Glomerular visceral epithelial cell (primary cell): ENCODE results near the gene TBKBP1.
"Not testable (repeated sequence)": the region's sequence is repeated elsewhere in the genome, so short reads cannot be mapped to it uniquely, and the experiment has no call there.

Experiments used
- DNase-seq: peaks from one replicate; pipeline ENCODE4 v3.0.0-alpha.2; 2016; ENCODE audit errors: extremely low spot score

The TBKBP1 gene

GRCh38 chr17:47731396-47731795 lies 37.4 kb downstream of the TBKBP1 start:
- no peak for DNase-seq

GRCh38 chr17:47732399-47733046 lies 38.6 kb downstream of the TBKBP1 start:
- DNase-seq, result no peak

GRCh38 chr17:47733047-47733673 lies 39.2 kb downstream of the TBKBP1 start, which contains the start of gene TBX21:
TSS of gene TBX21 (plus strand) at chr17:47733236. CDS start at chr17:47733455, 219 bp downstream.
- DNase-seq, result no peak

- DNase-seq, result no peak
Observed at GRCh38 chr17:47733674-47734410, 39.9 kb downstream of the TBKBP1 start.

GRCh38 chr17:47735139-47735464 lies 41.1 kb downstream of the TBKBP1 start:
- no peak for DNase-seq

GRCh38 chr17:47735536-47736011 lies 41.6 kb downstream of the TBKBP1 start:
- no peak for DNase-seq

- DNase-seq, result no peak
Observed at GRCh38 chr17:47736501-47737495, 42.8 kb downstream of the TBKBP1 start.

GRCh38 chr17:47738178-47738577 lies 44.2 kb downstream of the TBKBP1 start:
- no peak for DNase-seq

GRCh38 chr17:47739150-47739549 lies 45.2 kb downstream of the TBKBP1 start:
- no peak for DNase-seq

GRCh38 chr17:47739945-47740344 lies 46.0 kb downstream of the TBKBP1 start:
- not testable (repeated sequence) for DNase-seq

- no peak for DNase-seq
Observed at GRCh38 chr17:47741109-47741792, 47.3 kb downstream of the TBKBP1 start.

- no peak for DNase-seq
Observed at GRCh38 chr17:47741793-47742145, 47.8 kb downstream of the TBKBP1 start.

GRCh38 chr17:47742319-47743181 lies 48.6 kb downstream of the TBKBP1 start:
- DNase-seq, result peak; percentile 15

- no peak for DNase-seq
Observed at GRCh38 chr17:47744168-47745036, 50.4 kb downstream of the TBKBP1 start.

GRCh38 chr17:47745037-47745380 lies 51.0 kb downstream of the TBKBP1 start:
- DNase-seq, result no peak

- no peak for DNase-seq
Observed at GRCh38 chr17:47751471-47751870, 57.5 kb downstream of the TBKBP1 start.

- no peak for DNase-seq
Observed at GRCh38 chr17:47757386-47757785, 63.4 kb downstream of the TBKBP1 start.

- no peak for DNase-seq
Observed at GRCh38 chr17:47760409-47761140, 66.6 kb downstream of the TBKBP1 start.
